Measurements from ENCODE around the gene ALKBH3.

The ALKBH3 gene

GRCh38 chr11:43942662-43943371 is 62.2 kb downstream of the ALKBH3 start:
- DNase-seq = no peak

DNA sequence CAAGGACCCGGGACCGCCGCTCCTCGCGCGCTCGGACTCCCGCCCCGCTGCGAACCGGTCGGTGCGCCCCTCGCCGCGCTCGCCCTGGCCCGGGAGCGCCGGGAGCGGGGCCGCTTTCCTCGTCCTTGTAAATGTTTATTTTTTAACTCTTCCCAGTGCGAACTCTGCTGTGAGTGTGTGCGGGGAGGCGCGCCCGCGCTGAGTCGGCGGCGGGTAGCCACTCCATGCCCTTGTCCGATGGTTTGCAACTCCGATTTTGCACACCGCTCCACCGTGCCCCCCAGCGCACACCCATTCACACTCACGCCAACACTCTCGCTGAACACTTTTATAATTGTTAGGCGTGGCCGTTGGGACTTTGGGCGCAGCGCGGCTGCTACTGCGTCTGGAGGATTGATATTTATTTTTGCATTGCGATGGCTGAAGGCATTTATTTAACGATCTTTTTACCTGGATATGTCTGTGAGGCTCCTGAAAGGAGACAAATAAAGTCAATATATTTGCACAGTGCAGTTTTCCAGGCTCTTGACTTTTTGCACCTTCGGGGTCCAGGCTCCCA is 62.8 kb downstream of the ALKBH3 start:
- no peak for DNase-seq

DNA sequence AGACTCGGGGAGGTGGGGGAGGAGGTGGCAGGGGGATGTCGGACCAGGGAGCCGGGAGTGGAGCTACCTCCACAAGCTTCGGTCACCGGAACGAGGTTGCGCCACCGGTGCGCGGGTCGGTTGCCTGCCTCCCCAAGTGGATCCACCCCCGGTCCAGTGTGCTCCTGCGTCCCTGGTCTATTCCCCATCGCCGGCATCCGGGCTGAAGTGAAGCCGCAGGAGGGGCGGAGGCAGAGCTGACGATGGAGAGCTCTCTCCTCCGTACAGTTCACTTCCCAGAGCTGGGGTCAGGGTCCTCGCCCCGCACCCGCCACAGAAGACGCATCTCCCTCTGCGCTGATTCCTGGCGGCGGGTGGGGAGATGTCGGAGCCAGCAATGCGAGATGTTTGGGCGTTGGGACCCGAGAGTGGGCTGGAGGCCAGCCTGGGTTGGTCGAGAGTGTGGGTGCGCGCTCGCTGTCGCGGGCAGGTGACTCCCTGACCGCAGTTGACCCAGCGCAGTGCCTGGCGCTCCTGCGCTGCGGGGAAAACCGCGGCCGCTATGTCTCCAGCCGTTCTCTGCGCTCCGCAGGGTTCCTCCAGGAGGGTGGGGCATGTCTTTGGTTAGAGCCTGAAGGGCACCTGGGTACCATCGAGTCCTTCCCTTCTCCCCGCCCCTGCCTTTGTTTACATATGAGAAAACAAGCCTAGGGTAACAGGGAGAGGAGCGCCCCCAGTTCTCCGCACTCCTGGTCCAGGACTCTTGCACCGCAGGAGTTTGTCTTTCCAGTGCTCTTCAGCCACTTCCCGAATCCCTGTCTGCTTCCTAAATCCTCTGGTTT is 63.5 kb downstream of the ALKBH3 start:
- no peak for DNase-seq

DNA sequence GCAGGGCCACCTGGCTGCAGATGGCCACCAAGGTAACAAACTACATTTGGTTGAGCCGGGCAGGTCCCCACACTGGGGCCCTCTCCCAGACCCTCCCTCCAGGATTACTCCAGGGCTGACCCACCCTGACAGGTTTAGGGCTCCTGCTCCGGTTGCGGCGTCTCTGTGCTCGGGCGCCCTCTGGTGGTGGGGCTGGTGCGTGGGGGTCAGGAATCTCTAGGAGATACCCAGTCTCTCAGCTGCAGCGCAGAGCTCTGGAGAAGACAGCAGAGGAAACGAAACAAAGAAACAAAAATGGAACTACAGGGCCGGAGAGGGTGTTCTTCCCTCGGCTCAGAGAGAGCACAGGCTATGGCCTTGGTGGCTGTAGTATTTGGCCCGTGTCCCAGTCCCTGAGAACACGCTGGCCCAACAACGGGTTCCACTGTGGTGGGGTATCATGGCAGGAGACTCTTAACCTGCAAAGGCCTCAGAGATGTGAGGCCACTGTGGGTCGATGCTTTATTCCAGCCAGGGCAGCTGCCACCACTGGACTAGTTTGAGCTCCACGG is 64.2 kb downstream of the ALKBH3 start:
- DNase-seq = peak; percentile 74

DNA sequence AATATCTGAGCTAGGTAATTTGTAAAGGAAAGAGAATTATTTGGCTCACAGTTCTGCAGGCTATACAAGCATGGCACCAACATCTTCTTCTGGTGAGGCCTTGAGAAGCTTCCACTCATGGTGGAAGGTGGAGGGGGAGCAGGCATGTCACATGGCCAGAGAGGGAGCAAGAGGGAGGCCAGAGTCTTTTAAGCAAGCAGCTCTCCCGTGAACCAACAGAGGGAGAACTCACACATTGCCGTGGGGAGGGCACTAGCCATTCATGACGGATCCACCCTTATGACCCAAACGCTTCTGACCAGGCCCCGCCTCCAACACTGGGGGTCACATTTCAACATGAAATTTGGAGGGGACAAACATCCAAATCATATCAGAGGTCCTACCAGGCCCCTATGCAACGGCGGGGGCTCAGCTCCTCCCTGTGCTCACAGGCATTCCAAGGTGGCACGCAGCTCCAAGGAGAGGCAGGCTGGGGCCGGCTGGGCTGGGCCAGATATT is 66.4 kb downstream of the ALKBH3 start:
- no peak for DNase-seq

- no peak for DNase-seq
Observed at GRCh38 chr11:43947815-43948214, 67.2 kb downstream of the ALKBH3 start.

DNA sequence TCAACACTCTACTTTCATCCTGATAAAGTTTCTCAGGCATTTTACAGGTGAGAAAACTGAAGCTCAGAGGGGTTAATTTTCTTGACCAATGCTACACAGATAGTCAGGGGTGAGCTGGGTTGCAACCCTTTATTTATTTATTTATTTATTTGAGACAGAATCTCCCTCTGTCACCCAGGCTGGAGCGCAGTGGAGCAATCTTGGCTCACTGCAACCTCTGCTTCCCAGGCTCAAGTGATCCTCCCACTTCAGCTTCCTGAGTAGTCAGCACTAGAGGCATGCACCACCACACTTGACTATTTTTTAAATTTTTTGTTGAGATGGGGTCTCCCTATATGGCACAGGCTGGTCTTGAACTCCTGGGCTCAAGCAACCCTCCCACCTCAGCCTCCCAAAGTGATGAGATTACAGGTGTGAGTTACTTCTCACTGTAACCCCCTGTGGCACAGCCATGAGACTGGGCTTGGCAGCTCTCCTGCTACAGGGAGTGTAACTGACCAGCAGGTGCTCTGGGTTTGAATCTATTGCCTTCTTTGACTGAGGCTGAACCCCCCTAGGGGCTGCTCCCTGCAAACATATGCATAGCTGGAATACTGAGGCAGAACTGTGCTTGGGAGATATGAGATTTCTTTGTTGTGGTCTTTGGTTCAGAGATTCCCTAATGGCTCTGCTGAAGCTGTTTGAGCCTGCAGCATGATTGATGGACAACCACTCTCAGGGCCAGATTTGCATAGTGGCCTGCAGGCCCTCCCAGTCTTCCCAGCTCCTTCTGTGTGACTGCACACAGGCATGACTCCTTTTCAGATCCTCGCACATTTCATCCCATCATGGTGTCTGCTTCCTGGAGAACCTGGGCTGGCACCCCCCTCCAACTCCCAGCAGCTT is 68.0 kb downstream of the ALKBH3 start:
- no peak for DNase-seq

DNA sequence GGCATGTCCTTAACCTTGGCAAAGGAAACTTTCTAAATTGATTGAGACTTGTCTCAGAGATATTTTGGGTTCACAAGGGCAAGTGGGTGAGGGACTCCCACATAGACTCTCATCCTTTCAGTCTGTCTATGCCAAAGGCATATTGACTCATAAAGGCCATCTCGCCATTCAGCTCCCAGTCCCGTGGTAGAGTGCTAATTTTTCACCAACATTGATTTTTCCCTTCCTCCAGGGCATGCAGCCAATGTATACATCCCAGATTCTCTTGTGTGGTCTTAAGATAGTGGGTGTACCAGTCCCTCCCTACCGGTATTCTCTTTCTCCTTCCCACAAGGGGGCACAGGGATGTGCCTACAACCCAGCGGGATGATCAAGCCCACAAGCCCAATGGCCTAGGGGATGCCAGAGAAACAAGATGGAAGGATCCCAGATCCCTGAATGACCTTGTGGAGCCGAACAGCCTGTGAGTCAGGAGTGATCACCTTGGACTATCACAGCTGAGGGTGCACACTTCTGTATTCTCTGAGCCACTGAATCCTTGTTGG is 69.8 kb downstream of the ALKBH3 start:
- no peak for DNase-seq

- no peak for DNase-seq
Observed at GRCh38 chr11:43951231-43951630, 70.6 kb downstream of the ALKBH3 start.

DNA sequence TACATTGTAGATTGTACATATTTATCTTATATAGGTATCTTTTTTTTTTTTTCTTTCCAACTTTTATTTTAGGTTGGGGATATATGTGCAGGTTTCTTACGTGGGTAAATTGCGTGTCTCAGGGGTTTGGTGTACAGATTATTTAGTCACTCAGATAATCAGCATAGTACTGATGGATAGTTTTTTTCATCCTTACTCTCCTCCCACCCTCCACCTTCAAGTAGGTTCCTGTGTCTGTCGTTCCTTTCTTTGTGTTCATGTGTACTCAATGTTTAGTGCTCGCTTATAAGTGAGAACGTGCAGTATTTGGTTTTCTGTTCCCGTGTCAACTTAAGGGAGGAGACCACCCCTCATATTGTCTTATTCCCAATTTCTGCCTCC is 71.4 kb downstream of the ALKBH3 start:
- no peak for DNase-seq

DNA sequence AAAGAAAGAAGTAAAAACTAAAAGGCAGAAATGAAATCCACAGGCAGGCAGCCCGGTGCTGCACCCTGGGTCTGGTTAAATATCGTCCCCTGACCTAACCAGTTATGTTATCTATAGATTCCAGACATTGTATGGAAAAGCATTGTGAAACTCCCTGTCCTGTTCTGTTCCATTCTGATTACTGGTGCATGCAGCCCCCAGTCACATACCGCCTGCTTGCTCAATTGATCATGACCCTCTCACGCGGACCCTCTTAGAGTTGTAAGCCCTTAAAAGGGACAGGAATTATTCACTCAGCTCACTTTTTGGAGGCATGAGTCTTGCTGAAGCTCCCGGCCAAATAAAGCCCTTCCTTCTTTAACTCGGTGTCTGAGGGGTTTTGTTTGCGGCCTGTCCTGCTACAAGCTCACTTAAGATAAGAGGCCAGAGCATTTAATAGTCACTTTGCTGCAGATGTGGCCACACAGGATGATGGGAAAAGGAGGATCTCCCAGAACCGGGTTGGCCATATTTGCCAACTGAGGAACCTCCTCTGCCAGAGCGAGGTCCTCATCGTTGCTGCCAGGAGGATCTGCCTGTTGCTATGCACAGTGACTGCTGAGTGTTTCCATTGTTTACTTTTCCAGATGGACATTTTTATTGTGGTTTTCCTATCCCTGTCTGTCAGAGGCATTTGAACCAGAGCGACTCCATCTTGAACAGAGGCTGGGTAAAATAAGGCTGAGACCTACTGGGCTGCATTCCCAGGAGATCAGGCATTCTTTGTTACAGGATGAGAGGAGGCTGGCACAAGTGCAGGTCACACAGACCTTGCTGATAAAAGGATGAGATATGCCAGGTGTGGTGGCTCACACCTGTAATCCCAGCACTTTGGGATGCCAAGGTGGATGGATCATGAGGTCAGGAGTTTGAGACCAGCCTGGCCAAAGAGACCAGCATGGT is 72.0 kb downstream of the ALKBH3 start:
- no peak for DNase-seq

GRCh38 chr11:43953521-43953920 is 72.9 kb downstream of the ALKBH3 start:
- no peak for DNase-seq

DNA sequence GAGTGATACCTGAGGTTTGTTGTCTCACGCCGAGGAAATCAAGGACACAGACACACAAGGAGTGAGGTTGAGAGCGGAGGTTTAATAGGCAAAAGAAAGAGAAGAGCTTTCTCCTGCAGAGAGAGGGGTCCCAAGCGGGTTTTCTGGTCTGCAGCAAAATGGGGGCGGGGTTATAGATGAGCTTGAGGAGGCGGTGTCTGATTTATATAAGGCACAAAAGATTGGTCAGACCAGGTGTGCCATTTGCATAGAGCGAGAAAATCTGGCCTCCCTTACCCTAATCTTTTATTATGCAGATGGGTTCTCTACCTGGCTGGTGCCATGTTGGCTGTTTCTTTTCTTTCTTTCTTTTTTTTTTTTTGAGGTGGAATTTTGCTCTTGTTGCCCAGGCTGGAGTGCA is 73.6 kb downstream of the ALKBH3 start:
- DNase-seq = no peak

GRCh38 chr11:43955381-43956118 is 74.9 kb downstream of the ALKBH3 start:
- no peak for DNase-seq

- DNase-seq = no peak
Observed at GRCh38 chr11:43957571-43957970, 76.9 kb downstream of the ALKBH3 start.

GRCh38 chr11:43959321-43959995 is 78.8 kb downstream of the ALKBH3 start:
- DNase-seq = no peak

GRCh38 chr11:43962383-43963278 is 82.0 kb downstream of the ALKBH3 start:
- no peak for DNase-seq

DNA sequence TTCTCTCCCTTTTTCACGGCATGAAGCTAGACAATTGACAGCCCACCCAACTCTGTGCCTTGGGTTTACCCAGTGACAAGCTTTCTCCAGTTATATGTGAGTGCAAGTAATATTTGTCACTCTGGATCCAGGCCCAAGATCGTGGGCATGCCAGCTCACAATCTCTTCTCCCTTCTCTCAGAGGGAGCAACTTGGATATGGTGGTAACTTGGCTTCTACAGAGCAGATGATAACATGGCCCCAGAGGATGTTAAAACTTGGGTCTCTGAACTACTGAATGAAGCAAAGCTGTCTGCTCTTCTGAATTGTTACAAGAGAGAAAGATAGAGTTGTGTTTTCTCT is 82.6 kb downstream of the ALKBH3 start:
- no peak for DNase-seq

DNA sequence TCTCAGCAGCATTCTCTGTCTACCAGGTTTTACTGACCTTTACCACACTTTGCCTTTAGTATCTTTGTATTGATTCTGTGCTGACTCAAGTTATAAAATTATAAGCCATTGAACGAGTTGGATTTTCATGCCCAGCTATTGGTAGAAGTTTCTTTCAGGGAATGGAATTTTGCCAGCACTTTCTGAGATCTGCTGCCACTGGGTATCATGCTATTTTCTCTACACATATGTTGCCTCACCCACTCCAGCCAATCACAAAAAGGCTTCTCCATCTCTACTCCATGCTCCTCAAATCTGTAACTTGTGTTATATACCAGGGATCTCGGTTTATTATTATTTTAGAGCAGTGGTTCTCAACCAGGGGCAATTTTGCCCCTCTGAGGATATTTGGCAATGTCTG is 87.0 kb downstream of the ALKBH3 start:
- DNase-seq = no peak
